Activated naive CD8-positive, alpha-beta T cell treated with anti-CD3 and anti-CD28 coated beads, Interleukin-2, amount 50 U/mL, for 16 hours (primary cell): ENCODE measurements around the gene ATP2C2.

Experiments
- DNase-seq: peaks from one replicate; pipeline ENCODE4 v3.0.0-alpha.2; 2020; ENCODE audit warnings: low read depth, low spot score

The ATP2C2 gene

DNA sequence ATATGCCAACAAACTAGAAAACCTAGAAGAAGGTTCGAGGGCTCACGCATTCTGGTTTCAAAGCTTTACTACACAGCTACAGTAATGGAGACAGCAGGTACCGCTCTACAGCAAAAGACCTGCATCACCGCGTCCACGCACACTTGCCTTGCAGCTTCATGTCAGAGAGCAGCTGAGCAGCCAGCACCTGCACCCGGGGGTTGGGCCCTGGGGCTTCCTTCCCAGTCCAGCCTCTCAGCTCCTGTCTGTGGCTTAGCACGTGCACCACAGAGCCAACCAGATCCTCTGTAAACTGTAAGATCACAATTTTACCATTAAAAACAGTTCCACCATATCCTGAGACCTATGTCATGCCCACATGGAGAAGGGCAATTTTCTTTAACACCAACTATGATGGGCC, 120.8 kb downstream of the ATP2C2 start:
- DNase-seq, result no peak

DNA sequence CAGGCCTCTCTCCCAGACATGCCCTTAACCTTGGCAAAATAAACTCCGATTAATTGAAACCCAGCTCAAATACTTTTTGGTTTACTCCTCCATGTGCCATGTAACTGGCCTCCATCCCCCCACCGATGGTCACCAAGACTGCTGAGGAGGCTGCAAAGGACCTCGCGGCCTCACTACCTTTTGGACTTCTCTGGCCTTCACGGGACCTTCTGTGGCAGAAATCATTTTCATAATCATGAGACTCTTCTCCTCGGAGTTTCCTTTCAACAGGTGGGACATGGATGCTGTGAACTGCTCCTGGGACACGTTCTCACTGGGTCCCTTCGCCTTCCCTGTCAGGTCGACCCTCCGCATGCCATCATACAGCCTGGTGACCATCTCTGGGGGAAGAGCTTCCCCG, 127.2 kb downstream of the ATP2C2 start:
- DNase-seq, result no peak

DNA sequence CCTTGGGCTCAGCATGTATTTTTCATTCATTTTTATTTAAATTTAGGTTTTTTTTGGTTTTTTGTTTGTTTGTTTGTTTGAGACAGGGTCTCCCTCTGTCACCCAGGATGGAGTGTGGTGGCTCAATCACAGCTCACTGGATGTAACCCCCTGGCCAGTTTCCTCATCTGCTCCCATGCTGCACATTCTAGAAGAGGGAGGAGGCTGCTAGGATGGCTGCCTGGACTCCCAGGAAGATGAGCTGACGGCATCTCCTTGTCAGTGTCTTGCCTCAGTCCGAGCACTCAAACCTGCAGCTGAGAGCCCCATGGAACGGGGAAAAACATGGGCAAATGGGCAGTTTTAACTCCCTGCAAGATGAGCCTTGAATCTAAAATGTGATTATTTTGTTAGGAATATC, 128.7 kb downstream of the ATP2C2 start:
- DNase-seq, result no peak

DNA sequence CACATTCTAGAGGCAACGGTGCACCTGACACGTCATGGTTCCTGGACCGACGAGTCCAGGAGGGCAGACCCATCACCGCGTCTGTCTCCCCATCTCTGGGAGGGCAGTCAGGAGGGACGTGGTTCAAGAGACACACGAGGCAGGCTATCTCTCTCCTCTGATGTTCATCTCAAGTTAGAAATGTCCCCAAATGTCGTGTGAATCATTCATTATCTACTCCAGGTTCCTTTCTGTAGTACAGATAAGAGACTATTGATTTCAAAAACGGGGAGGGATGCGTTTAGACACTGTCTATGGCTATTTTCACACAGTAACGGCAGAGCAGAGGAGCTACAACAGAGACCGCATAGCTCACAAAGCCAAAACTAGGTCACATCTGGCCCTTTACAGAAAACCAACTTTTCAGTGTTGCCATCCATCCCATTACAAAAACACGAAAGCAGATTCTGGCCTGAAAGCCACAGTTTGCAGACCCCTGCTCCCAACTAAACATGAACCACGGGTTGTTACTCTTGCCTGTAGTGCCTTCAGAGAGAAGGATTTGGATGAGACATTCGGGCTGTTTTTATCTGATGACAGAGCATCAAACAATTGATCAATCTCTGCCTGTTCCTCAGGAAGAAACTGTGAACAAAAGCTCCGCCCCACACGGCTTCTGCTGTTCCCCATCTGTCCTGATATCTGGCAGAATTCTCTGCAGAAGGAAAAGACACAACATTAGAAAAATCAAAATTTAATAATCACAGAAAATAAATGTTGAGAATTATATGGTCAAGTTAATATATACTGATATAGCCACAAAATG, 129.3 kb downstream of the ATP2C2 start:
- DNase-seq, result no peak

DNA sequence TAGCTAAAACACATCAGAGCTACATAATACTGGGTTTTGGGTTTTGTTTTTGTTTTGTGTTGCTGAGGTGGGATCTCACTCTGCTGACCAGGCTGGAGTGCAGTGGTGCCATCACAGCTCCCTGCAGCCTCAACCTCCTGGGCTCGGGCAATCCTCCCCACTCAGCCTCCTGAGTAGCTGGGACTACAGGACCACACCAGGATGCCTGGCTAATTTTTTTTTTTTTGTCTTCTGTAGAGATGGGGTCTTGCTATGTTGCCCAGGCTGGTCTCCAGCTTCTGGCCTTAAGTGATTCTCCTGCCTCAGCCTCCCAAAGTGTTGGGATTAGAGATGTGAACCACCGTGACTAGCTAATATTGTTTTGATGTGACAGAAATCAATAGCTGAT, 129.9 kb downstream of the ATP2C2 start:
- no peak for DNase-seq

DNA sequence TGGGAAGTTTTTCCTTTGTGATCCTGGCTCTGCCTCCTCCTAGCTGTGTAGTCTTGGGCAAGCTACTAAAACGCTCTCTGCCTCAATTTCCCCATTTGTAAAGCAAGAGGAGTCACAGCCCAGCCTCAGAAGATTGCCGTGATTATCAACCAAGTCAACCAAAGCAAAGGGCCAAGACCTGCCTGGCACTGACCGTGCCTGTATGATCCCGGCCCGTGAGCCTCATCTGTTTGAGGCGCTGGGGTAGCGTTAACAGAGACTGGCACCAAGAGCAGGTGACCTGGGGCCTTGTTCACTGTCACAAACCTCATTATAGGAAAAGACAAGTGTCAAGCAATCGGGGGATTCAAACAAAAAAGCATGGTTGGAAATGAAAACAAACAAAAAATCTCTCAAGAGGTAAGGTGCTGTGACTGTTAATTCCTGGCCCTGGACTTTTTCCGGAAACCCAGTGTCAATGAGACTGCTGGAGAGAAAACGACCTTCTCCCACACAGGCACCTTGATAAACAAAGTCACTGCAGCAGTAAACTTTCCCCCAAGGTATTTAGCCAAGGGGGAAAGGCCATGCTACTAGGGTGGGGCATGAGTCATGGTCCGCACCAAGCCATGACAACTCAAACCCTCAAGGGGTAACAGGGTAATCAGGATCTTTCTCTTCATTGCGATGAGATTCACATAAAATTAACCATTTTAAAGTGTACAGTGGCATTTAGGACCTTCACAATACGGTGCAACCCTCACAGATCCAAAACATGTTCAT, 130.7 kb downstream of the ATP2C2 start:
- DNase-seq, result no peak

DNA sequence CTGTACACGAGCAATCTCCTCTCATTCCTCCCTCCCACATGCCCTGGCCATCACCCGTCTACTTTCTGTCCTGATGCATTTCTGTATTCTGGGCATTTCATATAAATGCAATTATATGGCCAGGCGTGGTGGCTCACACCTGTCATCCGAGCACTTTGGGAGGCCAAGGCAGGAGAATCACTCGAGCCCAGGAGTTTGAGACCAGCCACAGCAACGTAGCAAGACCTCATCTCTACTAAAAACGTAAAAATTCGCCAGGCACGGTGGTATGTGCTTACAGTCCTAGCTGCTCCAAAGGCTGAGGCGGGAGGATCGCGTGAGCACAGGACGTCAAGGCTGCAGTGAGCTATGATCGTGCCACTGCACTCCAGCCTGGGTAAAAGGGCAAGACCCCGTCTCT, 131.3 kb downstream of the ATP2C2 start:
- no peak for DNase-seq

DNA sequence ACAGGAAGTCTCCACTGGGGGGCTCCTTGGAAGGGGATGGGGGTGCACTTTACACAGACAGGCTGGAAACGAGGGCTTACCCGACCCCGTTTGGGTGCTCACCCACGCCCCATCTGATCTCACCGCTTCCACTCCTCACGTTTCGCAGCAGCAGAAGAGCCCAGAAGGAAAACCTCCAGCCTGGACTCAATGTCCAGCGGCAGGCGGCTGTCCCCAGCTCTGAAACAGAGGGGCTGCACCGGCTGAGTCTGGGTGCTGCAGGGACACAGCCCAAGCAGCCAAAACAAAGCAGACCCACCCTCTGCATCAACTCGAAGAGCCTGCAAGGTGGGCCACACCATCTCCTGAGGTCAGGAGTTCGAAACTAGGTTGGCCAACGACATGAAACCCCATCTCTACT, 132.2 kb downstream of the ATP2C2 start:
- no peak for DNase-seq

DNA sequence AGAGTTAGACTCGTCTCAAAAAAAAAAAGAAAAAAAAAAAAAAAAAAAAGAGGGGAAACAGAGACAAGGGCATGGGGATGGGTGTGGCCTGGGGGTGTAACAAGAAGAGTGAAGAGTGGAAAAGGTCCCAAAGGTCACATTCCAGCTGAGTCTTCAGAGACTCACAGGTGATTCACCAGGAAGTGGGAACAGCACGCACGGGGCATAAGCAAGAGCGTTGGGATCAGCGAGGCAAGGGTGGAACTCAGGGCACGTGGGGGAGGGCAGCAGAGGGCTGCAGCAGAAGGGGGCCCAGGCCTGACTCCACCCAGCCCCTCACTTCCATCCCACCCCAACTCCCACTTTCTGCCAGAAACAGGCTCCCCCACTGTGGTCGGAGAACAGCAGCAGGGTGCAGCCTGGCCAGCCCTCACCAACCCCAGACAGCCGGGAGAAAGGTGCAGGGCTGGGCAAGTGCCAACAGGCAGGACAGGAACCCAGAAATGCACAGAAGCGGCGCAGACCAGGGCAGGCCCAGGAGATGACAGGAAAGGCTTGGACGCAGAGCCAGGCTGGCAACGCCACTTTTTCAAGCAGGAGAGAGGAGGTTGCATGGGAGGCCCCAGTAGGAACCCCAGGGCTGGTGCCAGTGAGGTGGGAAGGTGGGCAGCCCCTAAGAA, 132.9 kb downstream of the ATP2C2 start:
- no peak for DNase-seq

DNA sequence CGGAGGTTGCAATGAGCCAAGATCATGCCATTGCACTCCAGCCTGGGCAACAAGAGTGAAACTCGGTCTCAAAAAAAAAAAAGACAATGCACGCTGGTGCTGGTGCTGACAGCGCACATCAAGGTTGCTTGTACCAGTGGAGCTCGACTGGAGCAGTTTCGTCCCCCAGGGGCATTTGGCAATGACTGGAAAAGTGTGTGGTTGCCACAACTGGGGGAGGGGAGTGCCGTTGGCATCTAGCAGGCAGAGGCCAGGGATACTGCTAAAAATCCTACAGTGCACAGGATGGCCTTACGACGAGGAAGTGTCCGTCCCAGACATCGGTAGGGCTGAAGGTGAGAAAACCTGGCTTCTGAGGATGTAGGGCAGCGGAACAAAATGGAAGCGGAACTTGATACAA, 133.7 kb downstream of the ATP2C2 start:
- DNase-seq, result no peak

DNA sequence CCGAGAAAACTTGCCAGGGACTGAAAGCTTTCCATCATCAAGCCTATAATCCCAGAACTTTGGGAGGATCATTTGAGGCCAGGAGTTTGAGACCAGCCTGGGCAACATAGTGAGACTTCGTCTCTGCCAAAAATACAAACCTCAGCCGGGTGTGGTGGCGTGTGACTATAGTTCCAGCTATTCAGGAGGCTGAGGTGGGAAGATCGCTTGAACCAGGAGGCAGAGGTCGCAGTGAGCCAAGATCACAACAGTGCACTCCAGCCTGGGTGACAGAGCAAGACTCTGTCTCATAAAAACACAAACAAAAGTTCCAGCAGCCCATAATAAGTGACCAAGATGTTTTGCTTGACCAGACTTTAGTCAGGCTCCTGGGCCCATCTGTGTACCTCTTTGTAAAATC, 134.2 kb downstream of the ATP2C2 start:
- no peak for DNase-seq

DNA sequence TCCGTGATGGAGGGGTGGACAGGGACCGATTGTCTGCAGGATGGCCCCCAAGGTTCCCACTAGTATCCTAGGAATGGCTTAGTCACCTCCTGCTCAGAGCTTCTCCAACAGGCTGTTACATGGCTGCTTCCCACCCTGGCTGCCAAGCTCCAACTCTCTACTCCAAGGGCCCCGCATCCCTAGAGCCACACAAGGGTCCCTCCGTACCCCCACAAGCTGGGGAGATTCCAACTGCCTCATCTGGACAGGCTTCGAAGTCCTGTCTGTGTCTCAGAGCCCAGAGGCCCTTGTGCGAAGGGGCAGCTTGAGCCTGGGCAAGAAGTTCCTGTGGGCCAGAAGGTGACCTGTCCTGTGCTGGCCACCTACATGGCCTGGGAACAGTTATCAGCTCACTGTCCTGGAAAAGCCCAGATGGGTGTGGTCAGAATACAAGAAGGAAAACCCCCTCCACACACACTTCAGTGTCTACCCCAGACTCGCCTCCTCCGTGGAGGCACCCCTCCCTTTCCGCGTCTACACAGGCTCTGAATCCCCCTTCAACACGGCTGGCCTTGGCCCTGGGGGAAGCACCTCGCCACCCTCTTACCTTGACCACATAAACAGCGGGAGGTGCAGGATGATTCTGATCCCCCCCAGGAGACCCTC, 135.5 kb downstream of the ATP2C2 start:
- no peak for DNase-seq

DNA sequence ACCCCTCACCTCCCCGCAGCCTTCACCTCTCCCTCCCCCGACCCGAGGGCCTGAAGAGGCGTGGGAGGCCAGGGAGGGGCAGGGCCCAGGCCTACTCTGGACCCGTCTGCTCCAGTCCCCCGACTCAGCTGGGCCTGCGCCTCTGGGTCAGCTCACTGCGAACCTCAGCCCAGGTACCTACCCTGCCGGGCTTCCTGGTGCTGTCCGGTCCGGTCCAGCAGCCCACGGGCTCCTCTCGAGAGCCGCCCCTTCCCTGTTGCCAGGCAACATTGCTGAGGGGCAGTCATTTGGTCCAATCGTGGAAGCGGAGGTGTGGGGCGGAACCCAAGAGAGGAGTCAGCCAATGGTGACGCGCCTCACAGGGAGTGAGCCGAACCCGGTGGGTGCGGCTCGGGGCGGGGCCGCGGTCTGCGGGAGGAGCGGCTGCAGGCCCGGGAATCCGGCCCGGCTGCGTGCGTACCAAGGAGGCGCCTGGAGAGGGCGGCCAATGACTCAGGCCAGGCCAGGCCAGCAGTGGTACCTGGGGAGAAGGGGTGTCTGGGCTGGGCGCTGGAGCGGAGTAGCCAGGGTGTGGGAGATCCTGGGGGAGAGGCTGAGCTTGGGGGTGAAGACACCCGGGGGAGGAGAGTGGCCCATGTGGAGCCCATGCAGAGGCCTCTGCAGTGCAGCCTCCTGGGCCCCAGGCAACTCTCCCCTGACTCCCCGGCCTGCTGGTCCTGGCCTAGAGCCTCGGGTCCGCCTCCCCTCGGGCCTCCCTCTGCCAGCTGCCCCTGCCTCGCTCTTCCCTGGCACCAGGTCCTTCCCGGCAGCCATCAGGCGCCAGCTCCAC, 136.3 kb downstream of the ATP2C2 start, which contains the start of gene MEAK7:
Gene MEAK7 (minus strand): TSS at position 240 of the 829 bp plus-strand sequence. CDS start 6,573 bp downstream, outside the sequence.
- peak; percentile 95 for DNase-seq

DNA sequence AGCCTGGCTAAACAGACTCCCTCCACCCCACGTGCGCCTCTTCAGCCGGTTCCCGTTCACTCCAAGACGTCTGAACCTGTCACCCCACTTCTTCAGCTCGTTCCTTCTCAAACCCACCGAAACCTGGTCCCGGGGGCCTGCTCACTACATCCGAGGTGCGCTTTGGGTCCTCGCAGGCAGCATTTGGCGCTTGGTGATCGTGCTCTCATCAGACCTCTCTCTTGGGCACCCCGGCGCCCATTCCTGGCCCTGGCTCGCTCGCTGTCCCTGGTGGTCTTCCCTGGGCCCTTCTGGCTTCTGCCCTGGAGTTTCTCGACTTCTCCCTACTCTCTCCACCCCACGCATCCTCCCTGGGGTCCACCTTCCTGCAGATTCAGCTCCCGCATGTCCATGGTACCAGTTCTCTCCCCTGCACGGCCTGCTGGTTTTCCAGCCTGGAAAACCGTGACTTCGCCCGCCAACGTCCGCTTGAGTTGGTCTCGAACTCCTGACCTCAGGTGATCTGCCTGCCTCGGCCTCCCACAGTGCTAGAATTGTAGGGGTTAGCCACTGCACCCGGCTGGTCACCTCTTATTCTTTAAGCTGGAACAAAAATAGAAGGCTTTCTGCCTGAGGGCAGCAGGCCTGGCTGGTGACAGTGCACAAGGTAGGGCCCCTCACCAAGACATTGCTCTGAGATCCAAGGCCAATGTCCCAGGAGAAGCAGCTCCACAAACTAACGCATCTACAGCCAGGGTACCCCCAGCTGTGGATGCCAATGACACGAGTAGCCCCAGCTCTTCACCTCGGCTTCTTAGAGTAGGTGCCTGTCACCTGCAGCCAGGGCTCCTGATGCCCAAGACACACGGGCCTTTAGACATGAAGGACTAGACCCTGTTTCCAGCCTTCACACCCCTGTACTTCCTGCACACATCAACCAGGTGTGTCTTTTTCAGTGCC, 137.2 kb downstream of the ATP2C2 start:
- DNase-seq, result no peak

DNA sequence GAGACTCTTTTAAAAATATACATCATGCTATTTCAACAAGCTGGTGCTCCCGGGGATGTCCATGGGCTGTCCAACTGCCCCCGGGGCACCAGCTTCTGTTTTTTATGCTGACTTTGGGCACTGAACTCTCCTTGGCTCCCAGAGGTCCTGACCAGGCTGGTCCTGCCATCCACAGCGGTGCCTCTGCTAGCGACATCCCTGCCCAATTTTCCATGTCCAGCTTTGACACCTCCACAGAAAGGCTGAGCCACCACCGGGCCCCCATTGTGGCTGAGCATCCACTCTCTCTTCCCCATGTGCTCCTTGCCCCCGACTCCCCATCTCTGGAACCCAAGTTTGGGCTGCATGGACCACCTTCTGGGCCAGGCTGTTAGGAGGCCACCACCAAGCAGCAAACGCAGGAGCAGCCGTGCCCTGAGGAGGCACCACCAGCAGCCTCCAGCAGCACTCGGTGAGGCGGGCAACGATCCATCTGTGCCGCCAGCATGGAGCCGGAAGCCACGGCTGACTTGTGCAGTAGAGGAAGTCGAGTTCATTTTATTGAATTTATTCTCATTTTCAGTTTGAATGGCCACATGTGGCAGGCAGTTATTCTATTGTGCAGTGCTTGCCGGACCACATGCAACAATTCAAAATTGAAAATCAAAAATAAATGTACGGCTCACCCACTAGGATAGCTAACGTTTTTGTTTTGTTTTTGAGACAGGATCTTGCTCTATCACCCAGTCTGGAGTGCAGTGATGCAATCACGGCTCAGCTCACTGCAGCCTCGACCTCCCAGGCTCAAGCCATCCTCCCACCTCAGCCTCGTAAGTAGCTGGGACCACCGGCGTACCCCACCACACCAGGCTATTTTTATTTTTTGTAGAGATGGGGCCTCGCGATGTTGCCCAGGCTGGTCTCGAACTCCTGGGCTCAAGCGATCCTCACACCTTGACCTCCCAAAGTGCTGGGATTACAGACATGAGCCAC, 139.0 kb downstream of the ATP2C2 start:
- no peak for DNase-seq

DNA sequence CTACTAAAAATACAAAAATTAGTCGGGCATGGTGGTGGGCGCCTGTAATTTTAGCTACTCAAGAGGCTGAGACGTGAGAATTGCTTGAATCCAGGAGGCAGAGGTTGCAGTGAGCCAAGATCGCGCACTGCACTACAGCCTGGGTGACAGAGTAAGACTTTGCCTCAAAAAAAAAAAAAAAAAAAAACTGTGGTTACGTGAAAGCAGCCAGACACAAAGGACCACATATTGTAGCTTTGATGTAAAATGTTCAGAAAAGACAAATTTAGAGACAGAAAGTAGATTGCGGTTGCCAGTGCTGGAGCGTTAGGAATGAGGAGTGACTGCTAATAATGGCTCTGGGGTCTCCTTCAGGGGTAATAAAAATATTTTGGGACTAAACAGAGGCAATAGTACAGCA, 140.2 kb downstream of the ATP2C2 start:
- no peak for DNase-seq

DNA sequence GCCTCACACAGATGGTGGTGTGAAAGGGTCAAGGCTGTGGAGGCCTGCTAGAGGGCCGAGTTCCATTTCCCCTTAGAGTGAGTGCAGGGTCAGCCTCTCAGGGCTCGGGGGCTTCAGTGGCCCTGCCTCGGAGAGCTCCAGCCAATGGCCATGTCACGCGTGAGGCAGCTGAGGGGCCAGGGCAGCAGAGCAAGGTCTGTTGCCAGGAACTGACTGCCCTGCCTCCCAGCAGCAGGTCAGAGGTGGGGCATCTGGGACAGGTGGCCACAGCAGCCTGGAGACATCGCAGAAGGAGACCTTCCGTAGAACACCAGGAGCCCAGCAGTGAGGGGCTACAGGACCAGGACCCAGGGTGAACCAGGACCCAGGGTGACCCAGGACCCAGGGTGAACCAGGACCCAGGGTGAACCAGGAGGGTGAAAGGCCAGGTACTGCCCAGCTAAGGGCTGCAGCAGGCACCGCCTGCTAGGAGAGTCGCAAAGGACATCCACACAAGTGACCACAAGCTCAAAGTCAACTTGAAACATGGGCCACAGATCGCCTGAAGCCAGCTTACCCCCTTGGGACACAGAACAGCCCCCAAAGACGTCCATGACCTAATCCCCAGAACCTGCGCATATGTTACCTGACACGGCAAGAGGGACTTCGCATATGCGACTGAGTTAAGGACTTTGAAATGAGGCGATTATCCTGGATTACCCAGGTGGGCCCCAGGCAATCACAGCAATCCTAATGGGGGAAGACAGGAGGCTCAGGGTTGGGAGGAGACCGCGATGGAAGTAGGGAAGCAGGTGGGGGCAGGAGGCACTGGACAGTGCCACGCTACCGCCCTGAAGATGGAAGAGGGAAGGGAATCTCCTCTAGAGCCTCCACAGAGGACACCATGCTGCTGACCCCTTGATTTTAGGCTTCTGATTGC, 141.0 kb downstream of the ATP2C2 start:
- no peak for DNase-seq
